ENCODE data around the gene RAET1L. TPM values are rescaled to one million over a fixed set of nuclear protein-coding genes. Genes with fewer than 3 reads are reported as not detected.
A peak's percentile ranks its signal among the peaks of the same experiment; 100 is the strongest.

The RAET1L gene
- total RNA-seq, 1 experiment from 2014 or later = not detected

DNA sequence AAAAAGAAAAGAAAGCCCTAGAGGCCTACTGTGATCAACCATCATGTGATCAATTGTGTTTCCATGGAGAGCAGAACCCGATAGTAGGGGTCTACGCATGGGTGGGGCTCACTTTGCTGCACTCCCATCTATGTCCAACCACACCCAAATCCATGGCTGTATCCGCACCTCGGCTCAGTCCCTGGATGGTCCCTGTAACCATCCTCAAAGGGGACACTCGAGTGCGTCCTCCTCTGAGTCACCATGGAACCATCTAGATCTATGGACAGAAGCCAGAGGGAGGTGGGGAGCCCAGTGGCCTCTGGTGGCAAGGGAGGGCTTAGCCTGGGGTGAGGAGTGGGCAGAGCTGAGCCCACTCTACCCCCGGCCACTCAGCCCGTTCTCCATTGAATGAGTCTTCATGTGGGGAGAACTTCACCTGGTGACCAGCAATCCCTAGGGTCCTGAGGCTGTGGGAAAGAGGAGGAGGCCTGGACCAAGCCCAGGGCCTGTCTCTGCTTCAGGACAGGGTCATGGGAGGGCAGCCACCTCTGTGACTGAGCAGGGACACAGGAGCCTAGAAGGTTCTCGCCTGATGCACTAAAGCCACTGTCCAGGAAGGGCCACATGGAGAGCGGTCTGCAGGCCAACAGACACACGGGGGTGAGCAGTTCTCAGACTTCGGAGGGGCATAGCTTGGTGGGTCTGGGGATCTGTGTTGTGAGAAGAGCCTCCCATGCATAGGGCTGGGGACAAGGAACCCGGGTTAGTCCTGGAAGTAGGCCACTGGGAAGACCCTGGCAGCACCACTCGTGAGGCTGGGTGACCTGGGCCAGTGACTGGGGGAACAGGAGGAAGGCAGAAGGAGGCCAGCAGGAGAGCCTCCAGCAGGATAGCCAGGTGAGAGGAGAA is 19.3 kb downstream of the RAET1L start (continued):
- no peak for TF ChIP-seq AR (CRISPR knock-in tag; IDR thresholded peaks at IDR 0.05)
- no peak for TF ChIP-seq SMAD3 (CRISPR knock-in tag; IDR thresholded peaks at IDR 0.05; ENCODE audit: borderline replicate concordance)
- no peak for TF ChIP-seq CREB1 (CRISPR knock-in tag; IDR thresholded peaks at IDR 0.05)
- TF ChIP-seq, protein P1, sequence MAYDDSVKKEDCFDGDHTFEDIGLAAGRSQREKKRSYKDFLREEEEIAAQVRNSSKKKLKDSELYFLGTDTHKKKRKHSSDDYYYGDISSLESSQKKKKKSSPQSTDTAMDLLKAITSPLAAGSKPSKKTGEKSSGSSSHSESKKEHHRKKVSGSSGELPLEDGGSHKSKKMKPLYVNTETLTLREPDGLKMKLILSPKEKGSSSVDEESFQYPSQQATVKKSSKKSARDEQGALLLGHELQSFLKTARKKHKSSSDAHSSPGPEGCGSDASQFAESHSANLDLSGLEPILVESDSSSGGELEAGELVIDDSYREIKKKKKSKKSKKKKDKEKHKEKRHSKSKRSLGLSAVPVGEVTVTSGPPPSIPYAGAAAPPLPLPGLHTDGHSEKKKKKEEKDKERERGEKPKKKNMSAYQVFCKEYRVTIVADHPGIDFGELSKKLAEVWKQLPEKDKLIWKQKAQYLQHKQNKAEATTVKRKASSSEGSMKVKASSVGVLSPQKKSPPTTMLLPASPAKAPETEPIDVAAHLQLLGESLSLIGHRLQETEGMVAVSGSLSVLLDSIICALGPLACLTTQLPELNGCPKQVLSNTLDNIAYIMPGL (CRISPR knock-in tag; IDR thresholded peaks at IDR 0.05) = no peak
- TF ChIP-seq, protein P2, sequence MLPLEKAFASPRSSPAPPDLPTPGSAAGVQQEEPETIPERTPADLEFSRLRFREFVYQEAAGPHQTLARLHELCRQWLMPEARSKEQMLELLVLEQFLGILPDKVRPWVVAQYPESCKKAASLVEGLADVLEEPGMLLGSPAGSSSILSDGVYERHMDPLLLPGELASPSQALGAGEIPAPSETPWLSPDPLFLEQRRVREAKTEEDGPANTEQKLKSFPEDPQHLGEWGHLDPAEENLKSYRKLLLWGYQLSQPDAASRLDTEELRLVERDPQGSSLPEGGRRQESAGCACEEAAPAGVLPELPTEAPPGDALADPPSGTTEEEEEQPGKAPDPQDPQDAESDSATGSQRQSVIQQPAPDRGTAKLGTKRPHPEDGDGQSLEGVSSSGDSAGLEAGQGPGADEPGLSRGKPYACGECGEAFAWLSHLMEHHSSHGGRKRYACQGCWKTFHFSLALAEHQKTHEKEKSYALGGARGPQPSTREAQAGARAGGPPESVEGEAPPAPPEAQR (CRISPR knock-in tag; IDR thresholded peaks at IDR 0.05) = no peak
- TF ChIP-seq, protein P3, sequence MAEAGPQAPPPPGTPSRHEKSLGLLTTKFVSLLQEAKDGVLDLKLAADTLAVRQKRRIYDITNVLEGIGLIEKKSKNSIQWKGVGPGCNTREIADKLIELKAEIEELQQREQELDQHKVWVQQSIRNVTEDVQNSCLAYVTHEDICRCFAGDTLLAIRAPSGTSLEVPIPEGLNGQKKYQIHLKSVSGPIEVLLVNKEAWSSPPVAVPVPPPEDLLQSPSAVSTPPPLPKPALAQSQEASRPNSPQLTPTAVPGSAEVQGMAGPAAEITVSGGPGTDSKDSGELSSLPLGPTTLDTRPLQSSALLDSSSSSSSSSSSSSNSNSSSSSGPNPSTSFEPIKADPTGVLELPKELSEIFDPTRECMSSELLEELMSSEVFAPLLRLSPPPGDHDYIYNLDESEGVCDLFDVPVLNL (CRISPR knock-in tag; IDR thresholded peaks at IDR 0.05; ENCODE audit: borderline replicate concordance, low read depth) = no peak
- TF ChIP-seq ZNF671 (CRISPR knock-in tag; IDR thresholded peaks at IDR 0.05) = no peak
- no peak for TF ChIP-seq ZBTB21 (CRISPR knock-in tag; IDR thresholded peaks at IDR 0.05; ENCODE audit: borderline replicate concordance)
- TF ChIP-seq ZNF423 (CRISPR knock-in tag; IDR thresholded peaks at IDR 0.05) = no peak
- no peak for TF ChIP-seq E2F1 (CRISPR knock-in tag; IDR thresholded peaks at IDR 0.05)
- TF ChIP-seq SP1 (CRISPR knock-in tag; conservative IDR thresholded peaks at IDR 0.05) = no peak
- TF ChIP-seq FOXP1 (CRISPR knock-in tag; IDR thresholded peaks at IDR 0.05; ENCODE audit: borderline replicate concordance) = no peak
- TF ChIP-seq CREM (CRISPR knock-in tag; IDR thresholded peaks at IDR 0.05) = no peak

GRCh38 chr6:150004783-150005717 is 20.3 kb downstream of the RAET1L start:
- Mint-ChIP-seq H3K4me1 (peaks cover 11% of the 10 kb centered on the region), H3K9me3 (no peaks in the 10 kb centered on the region), H3K27me3 (ENCODE audit: low read depth) (peaks cover 94% of the 10 kb centered on the region), H3K36me3 (no peaks in the 10 kb centered on the region), H3K4me3 (peak overlapping the region; percentile 88), H3K27ac (no peak overlapping the region; the same call in 1 of the 2 replicates)
- CTCF ChIA-PET = interaction anchor here (1.2 to 1.3 kb wide), 2 partner anchors 12 to 66 kb away, joined by 4 to 8 read pairs; no protein-coding TSS in a partner anchor
- peak; percentile 98 for DNase-seq (ENCODE audit: low spot score)
- POLR2A ChIA-PET = no interaction called here
- ATAC-seq = peak; percentile 97
- TF ChIP-seq MYBL2 (CRISPR knock-in tag; IDR thresholded peaks at IDR 0.05) = 0 out of 2 replicates have a peak, but pooled peaks have one; percentile 25
- peak; percentile 83; the same call in 1 of the 2 replicates for TF ChIP-seq ZNF232 (CRISPR knock-in tag; IDR thresholded peaks at IDR 0.05)
- TF ChIP-seq HMGA2 (CRISPR knock-in tag; IDR thresholded peaks at IDR 0.05) = peak; percentile 20; the same call in 1 of the 2 replicates
- TF ChIP-seq, protein P4, sequence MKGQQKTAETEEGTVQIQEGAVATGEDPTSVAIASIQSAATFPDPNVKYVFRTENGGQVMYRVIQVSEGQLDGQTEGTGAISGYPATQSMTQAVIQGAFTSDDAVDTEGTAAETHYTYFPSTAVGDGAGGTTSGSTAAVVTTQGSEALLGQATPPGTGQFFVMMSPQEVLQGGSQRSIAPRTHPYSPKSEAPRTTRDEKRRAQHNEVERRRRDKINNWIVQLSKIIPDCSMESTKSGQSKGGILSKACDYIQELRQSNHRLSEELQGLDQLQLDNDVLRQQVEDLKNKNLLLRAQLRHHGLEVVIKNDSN (CRISPR knock-in tag; IDR thresholded peaks at IDR 0.05) = peak; percentile 96
- TF ChIP-seq, protein P5, sequence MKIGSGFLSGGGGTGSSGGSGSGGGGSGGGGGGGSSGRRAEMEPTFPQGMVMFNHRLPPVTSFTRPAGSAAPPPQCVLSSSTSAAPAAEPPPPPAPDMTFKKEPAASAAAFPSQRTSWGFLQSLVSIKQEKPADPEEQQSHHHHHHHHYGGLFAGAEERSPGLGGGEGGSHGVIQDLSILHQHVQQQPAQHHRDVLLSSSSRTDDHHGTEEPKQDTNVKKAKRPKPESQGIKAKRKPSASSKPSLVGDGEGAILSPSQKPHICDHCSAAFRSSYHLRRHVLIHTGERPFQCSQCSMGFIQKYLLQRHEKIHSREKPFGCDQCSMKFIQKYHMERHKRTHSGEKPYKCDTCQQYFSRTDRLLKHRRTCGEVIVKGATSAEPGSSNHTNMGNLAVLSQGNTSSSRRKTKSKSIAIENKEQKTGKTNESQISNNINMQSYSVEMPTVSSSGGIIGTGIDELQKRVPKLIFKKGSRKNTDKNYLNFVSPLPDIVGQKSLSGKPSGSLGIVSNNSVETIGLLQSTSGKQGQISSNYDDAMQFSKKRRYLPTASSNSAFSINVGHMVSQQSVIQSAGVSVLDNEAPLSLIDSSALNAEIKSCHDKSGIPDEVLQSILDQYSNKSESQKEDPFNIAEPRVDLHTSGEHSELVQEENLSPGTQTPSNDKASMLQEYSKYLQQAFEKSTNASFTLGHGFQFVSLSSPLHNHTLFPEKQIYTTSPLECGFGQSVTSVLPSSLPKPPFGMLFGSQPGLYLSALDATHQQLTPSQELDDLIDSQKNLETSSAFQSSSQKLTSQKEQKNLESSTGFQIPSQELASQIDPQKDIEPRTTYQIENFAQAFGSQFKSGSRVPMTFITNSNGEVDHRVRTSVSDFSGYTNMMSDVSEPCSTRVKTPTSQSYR (CRISPR knock-in tag; IDR thresholded peaks at IDR 0.05) = peak; percentile 49; the same call in 1 of the 2 replicates
- TF ChIP-seq, protein P1 (CRISPR knock-in tag; IDR thresholded peaks at IDR 0.05) = peak; percentile 65; the same call in 1 of the 2 replicates

Measured in WTC11 (cell line).